DOHH2 (cell line): ENCODE measurements around the gene CREM.

ENCODE experiments used
- CTCF ChIP-seq: fragments of 200-600 bp; sonication (generic); IDR thresholded peaks from one replicate; pipeline ENCODE4 v1.5.1; 2014; ENCODE audit warnings: antibody characterized with exemption, mild to moderate bottlenecking, low read depth, low read length; ENCODE audit not compliant: poor library complexity, severe bottlenecking
- EZH2phosphoT487 ChIP-seq: fragments of 200-600 bp; sonication (generic); IDR thresholded peaks from 2 replicates; pipeline ENCODE4 v1.6.1; 2017; ENCODE audit warnings: borderline replicate concordance, mild to moderate bottlenecking, antibody characterized with exemption, low read length, moderate library complexity, mixed read lengths

GRCh38 chr10:35178331-35178730, 51.7 kb downstream of the CREM start:
- TF ChIP-seq CTCF (no peak), EZH2phosphoT487 (no peak)
